ENCODE data around the gene MACF1.

MACF1 gene

DNA sequence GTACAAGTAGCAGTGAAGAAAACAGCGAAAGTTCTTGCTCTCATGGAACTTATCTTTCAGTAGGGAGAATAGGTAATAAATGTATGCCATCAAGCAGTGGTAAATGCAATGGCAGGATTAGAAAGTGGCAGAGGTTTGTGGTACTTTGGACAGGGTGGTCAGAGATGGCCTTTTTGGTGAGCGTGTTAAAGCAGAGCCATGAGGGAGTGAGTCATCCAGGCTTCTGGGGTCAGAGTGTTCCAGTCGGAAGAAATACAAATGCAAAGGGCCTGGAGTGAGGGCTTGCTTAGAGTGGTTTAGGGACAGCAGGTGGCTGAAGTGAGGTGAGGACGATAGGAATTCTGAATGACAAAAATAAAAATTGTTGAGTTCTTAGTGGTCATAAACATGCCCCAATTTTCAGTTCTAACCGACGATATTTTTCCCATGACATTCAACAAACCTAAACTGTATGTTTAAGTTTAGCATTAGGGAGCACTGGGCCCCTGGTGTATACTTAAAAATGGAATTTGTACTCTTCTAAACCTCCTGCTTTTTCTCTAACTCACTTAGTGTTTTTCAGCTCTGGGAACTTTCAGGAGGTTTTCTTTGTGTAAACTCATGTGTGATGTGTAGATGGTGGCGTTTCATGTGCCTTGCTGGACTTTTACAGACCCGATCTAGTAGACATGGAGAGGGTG is 78.2 kb downstream of the MACF1 start:
- peaks cover 73% of the 10 kb centered on the region for H3K79me2 ChIP-seq (ENCODE audit: low read length)
- H3K9ac ChIP-seq (ENCODE audit: low read length), result no peak overlapping the region
- no peak for DNase-seq
- H3K27ac ChIP-seq (ENCODE audit: low read length), result no peak overlapping the region
- H3F3A ChIP-seq (ENCODE audit: insufficient read depth, low read length), result no peaks in the 10 kb centered on the region
- no peaks in the 10 kb centered on the region for H3K9me3 ChIP-seq (replicated peaks; ENCODE audit: insufficient read depth, low read length)
- H3K4me1 ChIP-seq (ENCODE audit: low read length), result no peaks in the 10 kb centered on the region
- H3K27me3 ChIP-seq (replicated peaks; ENCODE audit: insufficient read depth, low read length), result no peaks in the 10 kb centered on the region
- 0 out of 2 replicates have a peak, but pooled peaks cover under 1% of the 10 kb centered on the region for H4K20me1 ChIP-seq (ENCODE audit: insufficient read depth, low read length)
- peaks cover 13% of the 10 kb centered on the region for H3K36me3 ChIP-seq (replicated peaks; ENCODE audit: insufficient read depth, low read length)
- no peaks in the 10 kb centered on the region for H3K9me2 ChIP-seq (replicated peaks; ENCODE audit: insufficient read depth, low read length)
- TF ChIP-seq EZH2 (optimal IDR thresholded peaks at IDR 0.05; ENCODE audit: low read depth, low read length), result no peak
- TF ChIP-seq, protein P1, sequence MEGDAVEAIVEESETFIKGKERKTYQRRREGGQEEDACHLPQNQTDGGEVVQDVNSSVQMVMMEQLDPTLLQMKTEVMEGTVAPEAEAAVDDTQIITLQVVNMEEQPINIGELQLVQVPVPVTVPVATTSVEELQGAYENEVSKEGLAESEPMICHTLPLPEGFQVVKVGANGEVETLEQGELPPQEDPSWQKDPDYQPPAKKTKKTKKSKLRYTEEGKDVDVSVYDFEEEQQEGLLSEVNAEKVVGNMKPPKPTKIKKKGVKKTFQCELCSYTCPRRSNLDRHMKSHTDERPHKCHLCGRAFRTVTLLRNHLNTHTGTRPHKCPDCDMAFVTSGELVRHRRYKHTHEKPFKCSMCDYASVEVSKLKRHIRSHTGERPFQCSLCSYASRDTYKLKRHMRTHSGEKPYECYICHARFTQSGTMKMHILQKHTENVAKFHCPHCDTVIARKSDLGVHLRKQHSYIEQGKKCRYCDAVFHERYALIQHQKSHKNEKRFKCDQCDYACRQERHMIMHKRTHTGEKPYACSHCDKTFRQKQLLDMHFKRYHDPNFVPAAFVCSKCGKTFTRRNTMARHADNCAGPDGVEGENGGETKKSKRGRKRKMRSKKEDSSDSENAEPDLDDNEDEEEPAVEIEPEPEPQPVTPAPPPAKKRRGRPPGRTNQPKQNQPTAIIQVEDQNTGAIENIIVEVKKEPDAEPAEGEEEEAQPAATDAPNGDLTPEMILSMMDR (IDR thresholded peaks at IDR 0.05; ENCODE audit: low read length), result no peak
- no peak for TF ChIP-seq EZH2phosphoT487 (IDR thresholded peaks at IDR 0.05; ENCODE audit: low read length)
- H3K4me2 ChIP-seq (ENCODE audit: low read depth, low read length), result no peak overlapping the region
- no peak overlapping the region for H2AFZ ChIP-seq (ENCODE audit: low read length)
- no peak overlapping the region for H3K4me3 ChIP-seq (ENCODE audit: low read length)

- Histone ChIP-seq H2AFZ (ENCODE audit: low read length) (no peak overlapping the region), H3K4me2 (ENCODE audit: low read depth, low read length) (no peak overlapping the region), H3K27me3 (replicated peaks; ENCODE audit: insufficient read depth, low read length) (no peaks in the 10 kb centered on the region), H3K4me1 (ENCODE audit: low read length) (no peaks in the 10 kb centered on the region), H3K9me3 (replicated peaks; ENCODE audit: insufficient read depth, low read length) (no peaks in the 10 kb centered on the region), H3K36me3 (replicated peaks; ENCODE audit: insufficient read depth, low read length) (peaks cover 13% of the 10 kb centered on the region), H3K4me3 (ENCODE audit: low read length) (no peak overlapping the region), H3K79me2 (ENCODE audit: low read length) (peaks cover 63% of the 10 kb centered on the region), H3K9ac (ENCODE audit: low read length) (no peak overlapping the region), H3K27ac (ENCODE audit: low read length) (no peak overlapping the region), H4K20me1 (ENCODE audit: insufficient read depth, low read length) (no peaks in the 10 kb centered on the region), H3K9me2 (replicated peaks; ENCODE audit: insufficient read depth, low read length) (no peaks in the 10 kb centered on the region), H3F3A (ENCODE audit: insufficient read depth, low read length) (no peaks in the 10 kb centered on the region)
- no peak for DNase-seq
- TF ChIP-seq EZH2phosphoT487 (IDR thresholded peaks at IDR 0.05; ENCODE audit: low read length), result no peak
Observed at GRCh38 chr1:39283858-39284257, 79.4 kb downstream of the MACF1 start.

- Histone ChIP-seq H3K36me3 (replicated peaks; ENCODE audit: insufficient read depth, low read length) (peaks cover 22% of the 10 kb centered on the region), H3K4me3 (ENCODE audit: low read length) (no peak overlapping the region), H3K9me3 (replicated peaks; ENCODE audit: insufficient read depth, low read length) (no peaks in the 10 kb centered on the region), H3K4me2 (ENCODE audit: low read depth, low read length) (no peak overlapping the region), H3F3A (ENCODE audit: insufficient read depth, low read length) (no peaks in the 10 kb centered on the region), H2AFZ (ENCODE audit: low read length) (no peak overlapping the region), H3K4me1 (ENCODE audit: low read length) (no peaks in the 10 kb centered on the region), H3K79me2 (ENCODE audit: low read length) (peaks cover 34% of the 10 kb centered on the region), H3K27ac (ENCODE audit: low read length) (no peak overlapping the region), H3K27me3 (replicated peaks; ENCODE audit: insufficient read depth, low read length) (no peaks in the 10 kb centered on the region), H4K20me1 (ENCODE audit: insufficient read depth, low read length) (no peaks in the 10 kb centered on the region), H3K9me2 (replicated peaks; ENCODE audit: insufficient read depth, low read length) (no peaks in the 10 kb centered on the region), H3K9ac (ENCODE audit: low read length) (no peak overlapping the region)
- no peak for DNase-seq
- TF ChIP-seq EZH2 (optimal IDR thresholded peaks at IDR 0.05; ENCODE audit: low read depth, low read length), result no peak
- TF ChIP-seq EZH2phosphoT487 (IDR thresholded peaks at IDR 0.05; ENCODE audit: low read length), result no peak
- TF ChIP-seq, protein P1 (IDR thresholded peaks at IDR 0.05; ENCODE audit: low read length), result no peak
Observed at GRCh38 chr1:39287541-39287940, 83.0 kb downstream of the MACF1 start.
